B cell (primary cell): ENCODE results near the gene CDKN3. TPM values are rescaled to one million over a fixed set of nuclear protein-coding genes. Genes with fewer than 3 reads are reported as not detected.
"Not testable (repeated sequence)": the region's sequence is repeated elsewhere in the genome, so short reads cannot be mapped to it uniquely, and the experiment has no call there.

Source experiments
- ATAC-seq: fragments of 200-7000 bp; cut with Tn5 transposase; one replicate; pipeline ENCODE4 v1.10.0; 2021; ENCODE audit warnings: low read depth, mild to moderate bottlenecking, moderate number of reproducible peaks, moderate library complexity
- CTCF ChIA-PET: fragments of 350-600 bp; sonication (Branson Sonifier 250); formaldehyde crosslinking; loops from one replicate; lab custom pipeline; 2021; ENCODE audit warnings: antibody characterized with exemption, inconsistent platforms; lab: Charles Lee
- POLR2A ChIA-PET: fragments of 350-600 bp; sonication (Branson Sonifier 250); formaldehyde crosslinking; loops from one replicate; lab custom pipeline; 2021; ENCODE audit warnings: antibody characterized with exemption; lab: Charles Lee
- DNase-seq: peaks from one replicate; pipeline ENCODE4 v3.0.0; 2013
- H2AFZ ChIP-seq: 2 replicates; pipeline ENCODE4 v1.6.1; 2012; ENCODE audit warnings: mild to moderate bottlenecking, low read depth, low read length; ENCODE audit not compliant: insufficient read depth, poor library complexity, severe bottlenecking
- H3K27ac ChIP-seq, 2 donors: 1 replicate in 1 of 2; 2 replicates in 1 of 2; pipeline ENCODE4 v1.5.1; 2012 to 2013; ENCODE audit warnings: low read length in 2 of 2, mild to moderate bottlenecking in 2 of 2, moderate library complexity in 1 of 2
- H3K27me3 ChIP-seq, 4 experiments: fragments of 200-600 bp in 1 of 4; sonication (generic) in 1 of 4; replicated peaks in 1 of 4; 1 replicate in 2 of 4; 2 replicates in 2 of 4; pipeline versions ENCODE4 v1.6.1 to v1.7.0; 2013 to 2016; ENCODE audit warnings: low read length in 3 of 4, mild to moderate bottlenecking in 2 of 4, mixed read lengths in 1 of 4, moderate library complexity in 1 of 4; ENCODE audit not compliant: insufficient read depth in 4 of 4, control insufficient read depth in 3 of 4; ENCODE audit errors: control extremely low read depth in 1 of 4
- H3K36me3 ChIP-seq, 2 experiments: replicated peaks in 1 of 2; 1 replicate in 1 of 2; 2 replicates in 1 of 2; pipeline versions ENCODE4 v1.6.1 to v1.7.1; 2013; ENCODE audit warnings: low read length in 1 of 2; ENCODE audit not compliant: insufficient read depth in 2 of 2, control insufficient read depth in 1 of 2; ENCODE audit errors: control extremely low read depth in 1 of 2, extremely low read depth in 1 of 2
- H3K4me1 ChIP-seq, 2 donors: fragments of 200-600 bp in 1 of 2; sonication (generic) in 1 of 2; 1 replicate in 1 of 2; 2 replicates in 1 of 2; pipeline versions ENCODE4 v1.5.1 to v1.6.1; 2013 to 2017; ENCODE audit warnings: low read length in 2 of 2; ENCODE audit not compliant: control insufficient read depth in 2 of 2, insufficient read depth in 2 of 2
- H3K4me2 ChIP-seq: replicated peaks from 2 replicates; pipeline ENCODE3; 2012; ENCODE audit warnings: mild to moderate bottlenecking, low read depth, low read length; ENCODE audit not compliant: poor library complexity, severe bottlenecking
- H3K4me3 ChIP-seq, 5 experiments: fragments of 200-600 bp in 1 of 5; sonication (generic) in 1 of 5; 1 replicate in 3 of 5; 2 replicates in 2 of 5; pipeline versions ENCODE4 v1.5.1 to v1.7.0; 2011 to 2016; ENCODE audit warnings: low read length in 4 of 5, mild to moderate bottlenecking in 4 of 5, low read depth in 2 of 5, control low read depth in 1 of 5, moderate library complexity in 1 of 5; ENCODE audit not compliant: insufficient read depth in 1 of 5; ENCODE audit errors: control extremely low read depth in 1 of 5, extremely low read depth in 1 of 5
- H3K79me2 ChIP-seq: fragments of 200-600 bp; sonication (generic); one replicate; pipeline ENCODE4 v1.6.0; 2016; ENCODE audit warnings: low read length; ENCODE audit not compliant: control insufficient read depth, insufficient read depth
- H3K9ac ChIP-seq: fragments of 200-600 bp; sonication (generic); 2 replicates; pipeline ENCODE4 v1.6.1; 2017; ENCODE audit warnings: mild to moderate bottlenecking, low read length, moderate library complexity
- H3K9me3 ChIP-seq, 3 donors: one replicate each; pipeline versions ENCODE4 v1.6.1 to v1.7.1; 2013; ENCODE audit warnings: low read length in 2 of 3; ENCODE audit not compliant: control insufficient read depth in 2 of 3, insufficient read depth in 1 of 3; ENCODE audit errors: control extremely low read depth in 1 of 3
- H4K20me1 ChIP-seq: 2 replicates; pipeline ENCODE4 v1.6.0; 2012; ENCODE audit warnings: mild to moderate bottlenecking, low read length; ENCODE audit not compliant: insufficient read depth, control insufficient read depth, poor library complexity, severe bottlenecking
- H3K27ac Mint-ChIP-seq: one replicate; pipeline ENCODE4 v1.8.0; 2021; ENCODE audit warnings: mixed read lengths
- H3K27me3 Mint-ChIP-seq: one replicate; pipeline ENCODE4 v1.8.0; 2021; ENCODE audit warnings: mixed read lengths
- H3K4me1 Mint-ChIP-seq: one replicate; pipeline ENCODE4 v1.8.0; 2021; ENCODE audit warnings: mixed read lengths
- H3K4me3 Mint-ChIP-seq: one replicate; pipeline ENCODE4 v1.8.0; 2021; ENCODE audit warnings: mixed read lengths
- H3K9me3 Mint-ChIP-seq: one replicate; pipeline ENCODE4 v1.8.0; 2022; ENCODE audit warnings: mixed read lengths; ENCODE audit not compliant: insufficient read depth
- EZH2 ChIP-seq: IDR thresholded peaks from 2 replicates; pipeline ENCODE4 v1.6.1; 2012; ENCODE audit warnings: borderline replicate concordance, low read depth, mild to moderate bottlenecking, moderate library complexity, low read length; ENCODE audit not compliant: insufficient read depth, poor library complexity, severe bottlenecking
- WGBS: methylation state at CpG from one replicate; pipeline ENCODE4 v1.1.5; 2013; ENCODE audit warnings: missing lambda C conversion rate; ENCODE audit not compliant: insufficient coverage; 5-methylcytosine and 5-hydroxymethylcytosine counted together
- intact Hi-C: fragments of 100-400 bp; cut with micrococcal nuclease; formaldehyde crosslinking; loops from one replicate; pipeline ENCODE4 v1.10.0; 2022
- polyA plus RNA-seq: library from polyadenylated mRNA; depleted of rRNA; stranded (reverse); fragments of >200 nt; gene quantifications from 2 replicates; pipeline ENCODE4 v1.2.3, GENCODE V29; 2012
- total RNA-seq, 2 donors: library from RNA; stranded (reverse); fragments of 120-200 nt in 1 of 2; gene quantifications; 1 replicate in 1 of 2; 2 replicates in 1 of 2; pipeline versions ENCODE4 v1.2.3 to v1.2.4, GENCODE V29; 2013 to 2022
- TF ChIP-seq, protein P1 (sequence below): fragments of 200-600 bp; IDR thresholded peaks from one replicate; pipeline ENCODE4 v1.8.0; 2022; ENCODE audit warnings: antibody characterized with exemption, mild to moderate bottlenecking

The CDKN3 gene
- total and polyA plus RNA-seq, 2 donors (not counting 1 experiment from before 2014, with no cell fraction given), result 0.42 to 1.0 TPM

DNA sequence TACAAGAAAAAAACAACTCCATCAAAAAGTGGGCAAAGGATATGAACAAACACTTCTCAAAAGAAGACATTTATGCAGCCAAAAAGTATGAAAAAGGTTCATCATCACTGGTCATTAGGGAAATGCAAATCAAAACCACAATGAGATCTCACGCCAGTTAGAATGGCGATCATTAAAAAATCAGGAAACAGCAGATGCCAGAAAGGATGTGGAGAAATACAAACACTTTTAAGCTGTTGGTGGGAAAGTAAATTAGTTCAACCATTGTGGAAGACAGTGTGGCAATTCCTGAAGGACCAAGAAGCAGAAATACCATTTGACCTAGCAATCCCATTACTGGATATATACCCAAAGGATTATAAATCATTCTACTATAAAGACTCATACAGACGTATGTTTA lies 16.2 kb upstream of the CDKN3 start:
- CTCF ChIA-PET, H2AFZ ChIP-seq, H3K27ac Mint-ChIP-seq, H3K9me3 Mint-ChIP-seq, H3K4me2 ChIP-seq, H3K4me3 Mint-ChIP-seq, H3K27me3 ChIP-seq, ATAC-seq, POLR2A ChIA-PET, H3K9me3 ChIP-seq, H3K79me2 ChIP-seq, H3K9ac ChIP-seq, H3K4me3 ChIP-seq, H3K36me3 ChIP-seq, H3K27ac ChIP-seq, H4K20me1 ChIP-seq, H3K4me1 ChIP-seq, DNase-seq: not testable (repeated sequence)
- Mint-ChIP-seq H3K4me1 (peaks cover 25% of the 10 kb centered on the region), H3K27me3 (peaks cover 18% of the 10 kb centered on the region)
- intact Hi-C loops, result loop anchor here (1.0 to 5.0 kb wide), 2 partner anchors 16 to 102 kb away; no protein-coding TSS in a partner anchor
- no CpG with 5 or more reads among the region's 3 CpGs for WGBS

DNA sequence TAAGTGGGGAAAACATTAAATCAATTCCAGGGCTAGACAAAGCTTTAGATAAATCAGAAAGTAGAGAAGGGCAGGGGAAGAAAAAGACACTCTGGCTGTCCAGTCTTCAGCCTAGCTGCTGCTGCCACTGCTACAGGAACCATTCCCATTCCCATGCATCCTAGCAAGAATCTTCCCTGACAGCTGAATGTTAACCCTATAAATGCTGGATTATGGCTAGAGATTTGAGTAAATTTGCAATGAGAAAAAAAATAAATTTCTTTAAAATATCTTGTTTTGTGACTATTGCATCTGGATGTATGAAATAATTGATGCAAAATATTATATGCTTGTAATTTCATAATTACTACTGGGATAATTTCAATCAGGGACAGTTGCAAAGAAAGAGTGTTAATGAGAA lies 15.0 kb upstream of the CDKN3 start:
- no peak overlapping the region for H3K4me3 ChIP-seq
- H3K4me1 ChIP-seq, result peaks cover 10% of the 10 kb centered on the region in 2 donors
- intact Hi-C loops, result loop anchor here (5.0 kb wide), 1 partner anchor 100 kb away; no protein-coding TSS in a partner anchor
- ChIA-PET POLR2A (no interaction called here), CTCF (no interaction called here)
- DNase-seq (no peak), ATAC-seq (no peak)
- Mint-ChIP-seq H3K4me1 (peaks cover 25% of the 10 kb centered on the region), H3K4me3 (no peak overlapping the region), H3K9me3 (peaks cover 3% of the 10 kb centered on the region), H3K27me3 (peaks cover 18% of the 10 kb centered on the region), H3K27ac (no peak overlapping the region)
- H3K9ac ChIP-seq, result no peak overlapping the region
- H2AFZ ChIP-seq, result no peak overlapping the region
- no peak for TF ChIP-seq EZH2
- TF ChIP-seq, protein P1, sequence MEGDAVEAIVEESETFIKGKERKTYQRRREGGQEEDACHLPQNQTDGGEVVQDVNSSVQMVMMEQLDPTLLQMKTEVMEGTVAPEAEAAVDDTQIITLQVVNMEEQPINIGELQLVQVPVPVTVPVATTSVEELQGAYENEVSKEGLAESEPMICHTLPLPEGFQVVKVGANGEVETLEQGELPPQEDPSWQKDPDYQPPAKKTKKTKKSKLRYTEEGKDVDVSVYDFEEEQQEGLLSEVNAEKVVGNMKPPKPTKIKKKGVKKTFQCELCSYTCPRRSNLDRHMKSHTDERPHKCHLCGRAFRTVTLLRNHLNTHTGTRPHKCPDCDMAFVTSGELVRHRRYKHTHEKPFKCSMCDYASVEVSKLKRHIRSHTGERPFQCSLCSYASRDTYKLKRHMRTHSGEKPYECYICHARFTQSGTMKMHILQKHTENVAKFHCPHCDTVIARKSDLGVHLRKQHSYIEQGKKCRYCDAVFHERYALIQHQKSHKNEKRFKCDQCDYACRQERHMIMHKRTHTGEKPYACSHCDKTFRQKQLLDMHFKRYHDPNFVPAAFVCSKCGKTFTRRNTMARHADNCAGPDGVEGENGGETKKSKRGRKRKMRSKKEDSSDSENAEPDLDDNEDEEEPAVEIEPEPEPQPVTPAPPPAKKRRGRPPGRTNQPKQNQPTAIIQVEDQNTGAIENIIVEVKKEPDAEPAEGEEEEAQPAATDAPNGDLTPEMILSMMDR, result no peak
- peaks cover 0 to 5% (median 3%) of the 10 kb centered on the region in 4 experiments for H3K27me3 ChIP-seq
- H3K36me3 ChIP-seq, result no peaks in the 10 kb centered on the region
- no peak overlapping the region for H3K27ac ChIP-seq
- no peak overlapping the region for H3K4me2 ChIP-seq
- no peaks in the 10 kb centered on the region for H3K9me3 ChIP-seq
- H4K20me1 ChIP-seq, result no peaks in the 10 kb centered on the region
- no peaks in the 10 kb centered on the region for H3K79me2 ChIP-seq
